Endometrium (tissue), 2 donors: ENCODE results near the gene MISFA.
A peak's percentile ranks its signal among the peaks of the same experiment; 100 is the strongest.
"Not testable (repeated sequence)": the region's sequence is repeated elsewhere in the genome, so short reads cannot be mapped to it uniquely, and the experiment has no call there.

Experiments
- FAIRE-seq: peaks from 2 replicates; lab custom pipeline; 2012; peaks lifted over from hg19 to GRCh38; lab: Jason Lieb, UNC
- donor health status: control.
- donor health status: control.

The MISFA gene

DNA sequence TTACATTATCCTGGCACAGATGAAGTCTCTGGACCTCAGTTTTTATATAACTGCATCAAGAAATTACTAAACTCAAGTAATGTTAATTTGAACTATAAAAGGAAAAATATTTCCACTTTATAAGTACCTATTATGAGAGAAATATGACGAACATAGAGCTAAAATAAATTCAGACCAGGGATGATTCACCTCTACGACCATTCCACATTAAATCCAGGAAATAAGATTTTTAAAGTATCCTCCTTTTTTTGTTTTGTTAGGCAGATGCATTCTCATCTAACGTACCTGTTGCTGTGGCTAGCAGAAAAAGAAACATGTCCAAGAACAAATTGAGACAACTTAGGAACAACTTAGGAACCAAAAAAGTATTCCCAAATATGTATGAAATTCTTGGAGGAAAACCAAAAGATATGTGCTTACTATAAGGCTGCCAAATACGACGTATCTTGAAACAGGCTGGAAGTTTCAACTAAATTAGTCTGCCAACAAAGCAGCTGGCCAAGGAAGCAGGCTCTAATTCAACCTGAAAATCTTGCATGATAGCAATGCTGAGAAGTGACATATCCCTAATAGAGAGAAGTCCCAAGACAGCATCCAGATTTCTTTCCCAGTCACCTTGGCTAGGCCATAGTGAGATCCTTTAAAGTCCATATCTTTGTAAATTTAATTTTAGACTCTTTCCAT lies 18.9 kb downstream of the MISFA start:
- FAIRE-seq: no peak

GRCh38 chr11:18623707-18624106 lies 24.1 kb downstream of the MISFA start:
- FAIRE-seq: no peak

DNA sequence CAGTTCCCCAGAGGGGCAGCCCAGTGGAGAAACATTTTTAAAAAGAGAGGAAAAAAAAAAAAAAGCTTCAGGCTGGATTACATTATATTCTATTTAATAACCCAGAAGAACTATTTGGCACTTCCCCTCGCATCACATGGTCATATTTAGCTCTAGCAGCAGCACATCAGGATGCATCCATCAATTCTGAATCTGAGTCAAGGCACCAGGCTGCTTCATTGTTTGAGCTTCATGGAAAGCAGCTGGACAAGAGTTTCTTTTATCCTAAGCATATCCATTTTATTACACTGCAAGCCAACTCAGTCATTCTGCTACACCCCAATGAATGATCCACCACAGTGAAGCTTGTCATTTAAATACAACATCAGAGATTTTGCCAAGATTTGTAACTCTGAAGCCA lies 24.6 kb downstream of the MISFA start:
- FAIRE-seq: no peak

- no peak for FAIRE-seq
Observed at GRCh38 chr11:18632841-18633240, 33.3 kb downstream of the MISFA start.

GRCh38 chr11:18633256-18634139 lies 33.9 kb downstream of the MISFA start:
- no peak for FAIRE-seq

DNA sequence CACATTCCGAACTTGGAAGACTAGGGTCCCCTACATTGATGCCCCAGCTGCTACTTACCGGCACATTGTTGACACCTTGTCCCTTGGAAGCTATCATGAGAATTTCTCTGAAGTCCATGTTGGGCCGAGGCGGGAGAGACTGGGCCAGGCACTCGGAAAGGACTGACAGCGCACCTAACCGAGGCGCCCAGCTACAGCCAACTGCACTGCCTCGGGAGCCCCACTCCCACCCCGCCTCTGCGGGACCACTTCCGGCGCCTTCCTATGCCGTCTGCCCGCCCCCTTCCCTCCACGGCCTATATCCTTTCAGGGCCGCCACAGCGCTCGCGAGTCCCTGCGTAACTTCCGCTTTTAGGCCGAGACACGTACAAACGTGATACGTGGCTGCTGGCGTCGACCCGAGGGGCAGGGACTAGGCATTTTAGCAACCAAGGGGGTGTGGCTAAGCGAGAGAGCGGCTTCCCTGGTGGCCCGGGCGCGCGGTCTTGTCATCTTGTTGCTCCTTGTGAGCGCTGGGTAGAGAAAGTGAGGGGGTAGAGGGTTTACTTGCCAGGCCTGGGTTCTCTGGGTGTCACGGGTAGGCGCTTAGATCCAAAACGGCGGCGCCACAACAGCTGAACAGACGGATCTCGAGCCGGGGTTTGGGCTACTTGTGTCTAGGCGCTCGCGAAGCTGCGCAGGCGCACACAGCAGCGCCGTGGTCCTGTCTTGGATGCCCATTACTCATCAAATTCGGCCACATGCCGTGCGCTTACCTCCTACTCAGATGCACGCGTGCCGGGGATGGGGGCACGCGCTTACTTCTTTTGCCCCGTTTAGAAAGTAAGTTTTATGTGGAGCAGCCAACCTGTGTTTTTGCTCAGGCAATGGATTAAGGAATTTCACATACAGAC lies 34.8 kb downstream of the MISFA start, which contains the start of gene SPTY2D1:
Gene SPTY2D1, minus strand, starts transcription at position 203 of the 893 bp plus-strand sequence. Its CDS starts 85 bp downstream, at position 118.
- FAIRE-seq: peak; percentile 92

DNA sequence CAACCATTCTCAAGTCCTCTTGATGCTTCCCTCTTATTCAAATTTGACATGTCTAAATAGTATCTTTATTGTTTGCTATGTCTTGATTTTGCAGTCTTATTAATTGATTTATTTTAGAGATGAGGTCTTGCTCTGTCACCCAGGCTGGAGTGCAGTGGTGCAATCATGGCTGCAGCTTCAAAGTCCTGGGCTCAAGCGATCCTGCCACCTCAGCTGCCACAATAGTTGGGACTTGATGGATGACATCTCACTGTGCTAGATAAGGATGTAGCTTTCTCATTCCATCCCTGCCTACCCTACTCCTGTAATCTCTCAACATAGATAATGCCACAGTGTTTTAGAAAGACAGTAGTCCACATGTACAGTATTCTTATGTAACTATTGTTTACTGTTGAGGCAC lies 42.1 kb downstream of the MISFA start:
- FAIRE-seq: no peak

DNA sequence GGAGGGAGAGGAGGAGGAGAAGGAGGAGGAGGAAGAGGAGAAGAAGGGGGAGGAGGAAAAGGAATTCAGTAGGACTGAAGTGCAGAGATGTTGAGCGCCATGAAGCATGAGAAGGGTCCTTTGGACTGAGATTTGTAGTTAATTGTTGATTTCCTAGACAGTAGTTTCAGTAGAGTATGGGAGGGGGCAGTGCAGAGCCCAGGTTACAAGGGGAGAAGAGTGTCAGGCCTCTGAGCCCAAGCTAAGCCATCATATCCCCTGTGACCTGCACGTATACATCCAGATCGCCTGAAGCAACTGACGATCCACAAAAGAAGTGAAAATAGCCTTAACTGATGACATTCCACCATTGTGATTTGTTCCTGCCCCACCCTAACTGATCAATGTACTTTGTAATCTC lies 43.4 kb downstream of the MISFA start:
- not testable (repeated sequence) for FAIRE-seq

DNA sequence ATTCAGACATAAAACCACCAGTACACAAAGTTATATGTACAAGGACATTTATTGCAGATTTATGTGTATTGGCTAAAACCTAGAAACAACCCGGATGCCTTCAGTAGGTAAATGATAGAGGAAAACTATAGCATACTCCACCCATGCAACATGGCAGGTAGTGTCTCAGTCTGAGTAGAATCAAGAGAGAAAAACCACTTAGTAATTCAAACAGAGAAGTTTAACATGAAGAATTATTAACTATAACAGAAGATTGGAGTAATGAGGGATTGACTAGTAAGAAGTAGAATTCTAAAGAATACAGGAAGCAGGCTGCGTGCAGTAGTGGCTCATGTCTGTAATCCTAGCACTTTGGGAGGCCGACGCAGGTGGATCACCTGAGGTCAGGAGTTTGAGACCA lies 50.8 kb downstream of the MISFA start:
- FAIRE-seq: no peak

DNA sequence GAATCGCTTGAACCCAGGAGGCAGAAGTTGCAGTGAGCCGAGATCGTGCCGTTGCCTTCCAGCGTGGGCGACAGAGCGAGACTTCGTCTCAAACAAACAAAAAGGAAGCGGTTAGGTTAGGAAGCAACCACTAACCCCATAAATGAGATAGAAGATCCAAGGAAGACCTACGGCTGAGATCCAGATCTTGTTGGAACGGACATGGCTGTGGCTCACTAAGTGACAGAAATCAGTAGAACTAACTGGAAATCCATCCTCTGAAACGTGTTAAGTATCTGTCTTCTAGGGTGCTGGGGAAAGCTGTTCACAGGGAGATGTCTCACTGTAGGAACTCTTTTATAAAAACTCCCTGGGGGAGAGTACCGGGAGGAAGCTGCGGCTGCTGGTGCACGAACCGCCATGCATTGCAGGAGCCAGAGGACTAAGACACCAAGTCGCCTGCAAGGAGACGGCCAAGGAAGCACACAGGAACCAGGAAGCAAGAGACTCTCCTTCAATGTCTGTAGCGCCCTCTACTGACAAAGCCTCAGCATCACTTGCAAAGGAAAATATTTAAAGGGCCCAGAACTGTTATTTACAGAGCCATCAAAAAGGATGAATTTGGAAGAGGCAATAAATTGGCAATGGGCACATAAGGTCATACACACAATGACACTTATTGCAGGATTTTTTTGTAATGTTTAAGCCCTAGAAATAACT lies 51.4 kb downstream of the MISFA start:
- FAIRE-seq: no peak
